Measurements from ENCODE around the gene ALG5. TPM values are rescaled to one million over a fixed set of nuclear protein-coding genes. Genes with fewer than 3 reads are reported as not detected.

The ALG5 gene
- total RNA-seq = 37.4 and 44.3 TPM in 2 replicates

DNA sequence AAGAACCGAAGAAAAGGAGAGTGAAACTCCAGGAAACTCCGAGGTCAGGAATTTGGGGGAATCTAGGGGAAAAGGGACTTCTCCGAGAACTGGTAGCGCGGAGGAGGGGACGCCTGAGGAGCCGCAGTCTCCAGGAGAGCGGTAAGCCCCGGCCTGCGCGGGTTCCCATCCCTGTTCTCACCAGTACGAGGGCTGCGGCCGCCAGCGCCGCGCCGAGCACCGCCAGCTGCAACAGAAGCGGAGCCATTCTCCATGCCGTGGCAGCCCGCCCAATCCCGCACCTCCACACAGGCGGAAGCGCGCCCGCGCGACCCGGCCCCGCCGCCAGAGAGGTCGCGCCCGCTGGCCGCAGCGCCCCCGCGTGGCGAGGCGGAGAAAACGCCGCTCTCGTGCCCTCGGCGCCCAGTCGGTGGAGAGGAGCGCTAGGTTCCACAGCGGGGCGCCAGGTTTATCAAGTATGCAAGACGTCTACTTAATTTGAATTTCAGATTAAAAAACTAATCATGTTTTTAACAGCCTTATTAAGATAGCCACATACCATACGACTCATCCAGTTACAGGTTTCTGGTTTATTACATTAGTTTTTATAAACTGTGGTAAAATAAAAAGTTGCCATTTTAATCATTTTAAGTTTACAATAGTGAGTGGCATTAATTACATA is at the start of gene ALG5:
ALG5 (minus strand) TSS at position 287 of the 661 bp plus-strand sequence; CDS start at position 247, 40 bp downstream.

DNA sequence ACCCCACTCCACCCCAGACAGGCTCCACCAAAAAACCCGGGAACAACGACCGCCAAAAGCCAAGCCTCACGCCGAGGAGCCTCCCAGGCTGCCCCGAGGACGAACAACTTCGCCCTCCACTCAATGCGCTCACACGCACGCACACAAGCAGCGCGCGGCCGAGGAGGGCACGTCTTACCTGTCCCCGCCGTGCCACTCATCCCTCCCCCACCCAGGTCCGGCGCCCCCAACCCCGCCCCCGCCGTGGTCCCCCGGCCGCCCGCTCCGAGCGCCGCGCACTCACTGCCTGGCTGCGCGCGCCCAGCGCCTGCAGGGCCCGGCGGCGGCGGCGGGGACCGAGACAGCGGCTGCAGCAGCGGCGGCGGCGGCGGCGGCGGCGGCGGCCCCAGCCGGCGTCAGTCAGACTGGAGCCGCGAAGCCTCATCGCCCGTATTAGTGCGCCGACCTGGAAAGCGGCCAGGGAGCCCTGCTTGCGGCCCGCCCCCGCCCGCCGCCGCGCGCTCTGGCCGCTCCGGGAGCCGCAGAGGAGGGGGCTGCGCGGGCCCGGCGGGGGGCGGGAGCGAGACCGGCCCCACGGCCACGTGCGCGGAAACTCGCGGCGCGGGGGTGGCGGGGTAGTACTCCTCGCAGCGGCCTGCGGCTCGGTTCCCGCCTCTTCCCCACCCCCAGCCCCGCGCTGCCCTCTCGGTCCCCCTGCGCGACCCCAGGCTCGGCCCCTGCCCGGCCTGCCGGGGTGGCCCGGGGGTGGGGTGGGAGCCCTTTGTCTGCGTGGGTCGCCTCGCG is 79.1 kb downstream of the ALG5 start, which contains the start of gene SMAD9:
SMAD9 (minus strand) TSS at position 406 of the 783 bp plus-strand sequence. CDS start 40,549 bp downstream, outside the sequence.

Other genes with a start within 250 kb of the ALG5 start
- gene RFXAP, start 180.1 kb downstream of the ALG5 start, total RNA-seq = 1.3 TPM in 2 replicates
- 4.2 and 6.8 TPM in 2 replicates for gene SMAD9, start 79.1 kb downstream of the ALG5 start, total RNA-seq
- gene EXOSC8, start 1.4 kb upstream of the ALG5 start, total RNA-seq = 10.6 and 12.6 TPM in 2 replicates
- 23.3 and 39.2 TPM in 2 replicates for gene SUPT20H, start 60.3 kb upstream of the ALG5 start, total RNA-seq
- gene CSNK1A1L, start 106.3 kb upstream of the ALG5 start, total RNA-seq = not detected in 2 replicates

Data from bronchial smooth muscle cell (primary cell).